OCI-LY3 (cell line): ENCODE results near the gene MGMT.

Experiments used
- H2AFZ ChIP-seq: fragments of 200-600, 300-600 bp; shearing (Covaris generic); 2 replicates; pipeline ENCODE4 v1.6.0; 2014; ENCODE audit warnings: antibody characterized with exemption, low read depth, low read length
- H3K27ac ChIP-seq: fragments of 200-600, 300-600 bp; sonication (generic); 2 replicates; pipeline ENCODE4 v1.5.1; 2014; ENCODE audit warnings: mild to moderate bottlenecking, low read length, moderate library complexity, mixed read lengths
- H3K27me3 ChIP-seq: fragments of 200-600, 300-600 bp; sonication (generic); 2 replicates; pipeline ENCODE4 v1.6.1; 2014; ENCODE audit warnings: low read depth, low read length, mixed read lengths
- H3K36me3 ChIP-seq: fragments of 200-600, 300-600 bp; sonication (generic); replicated peaks from 2 replicates; pipeline ENCODE3; 2014; ENCODE audit warnings: low read depth, low read length, mixed read lengths
- H3K4me1 ChIP-seq: fragments of 300-600, 200-600 bp; sonication (generic); 2 replicates; pipeline ENCODE4 v1.6.1; 2014; ENCODE audit warnings: low read length, mixed read lengths
- H3K4me2 ChIP-seq: fragments of 200-600, 300-600 bp; sonication (generic); 2 replicates; pipeline ENCODE4 v1.6.1; 2014; ENCODE audit warnings: low read length, mixed read lengths
- H3K4me3 ChIP-seq: fragments of 300-600, 200-600 bp; sonication (generic); 2 replicates; pipeline ENCODE4 v1.5.1; 2014; ENCODE audit warnings: antibody characterized with exemption, mild to moderate bottlenecking, low read length, moderate library complexity
- H3K79me2 ChIP-seq: fragments of 300-600, 200-600 bp; shearing (Covaris generic); 2 replicates; pipeline ENCODE4 v1.6.1; 2014; ENCODE audit warnings: mild to moderate bottlenecking, low read length, mixed read lengths
- H3K9ac ChIP-seq: fragments of 300-600, 200-600 bp; shearing (Covaris generic); 2 replicates; pipeline ENCODE4 v1.6.0; 2014; ENCODE audit warnings: mild to moderate bottlenecking, low read length, moderate library complexity
- H3K9me3 ChIP-seq: fragments of 200-600, 300-600 bp; shearing (Covaris generic); 2 replicates; pipeline ENCODE4 v1.6.1; 2014; ENCODE audit warnings: low read length, mixed read lengths; ENCODE audit not compliant: insufficient read depth
- H4K20me1 ChIP-seq: fragments of 200-600, 300-600 bp; sonication (generic); 2 replicates; pipeline ENCODE4 v1.6.1; 2016; ENCODE audit warnings: low read length, mixed read lengths; ENCODE audit not compliant: insufficient read depth
- EZH2phosphoT487 ChIP-seq: fragments of 200-600 bp; shearing (Covaris generic); IDR thresholded peaks from 2 replicates; pipeline ENCODE4 v1.6.1; 2018; ENCODE audit warnings: antibody characterized with exemption, mixed run types, low read depth
- TF ChIP-seq, protein P1 (sequence below): fragments of 200-600, 300-600 bp; sonication (generic); IDR thresholded peaks from 2 replicates; pipeline ENCODE4 v1.5.1; 2014; ENCODE audit warnings: antibody characterized with exemption, low read length, low read depth

The MGMT gene

DNA sequence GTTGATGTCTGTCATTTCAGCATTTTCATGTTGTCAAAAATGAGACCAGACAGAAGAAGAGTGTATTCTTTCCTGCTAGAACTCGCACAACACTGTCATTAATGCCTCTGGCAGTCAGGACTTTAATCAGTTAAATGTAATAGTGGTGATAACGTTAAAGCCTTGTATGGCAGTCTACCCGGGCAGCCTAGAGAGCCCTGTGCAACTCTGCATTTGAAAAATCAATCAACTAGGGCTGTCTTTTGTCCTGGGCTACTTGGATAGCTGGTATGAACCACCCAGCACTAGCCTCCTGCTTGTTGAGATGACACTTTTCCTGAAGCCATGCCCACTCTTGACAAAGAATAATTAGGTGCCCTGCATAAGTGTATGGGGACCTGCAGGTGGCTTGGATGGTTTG, 19.8 kb downstream of the MGMT start:
- Histone ChIP-seq H3K4me1 (no peaks in the 10 kb centered on the region), H3K36me3 (no peaks in the 10 kb centered on the region), H3K9me3 (no peaks in the 10 kb centered on the region), H3K27me3 (no peaks in the 10 kb centered on the region), H3K27ac (no peak overlapping the region), H3K4me2 (no peak overlapping the region), H2AFZ (no peak overlapping the region), H3K4me3 (no peak overlapping the region), H3K9ac (no peak overlapping the region), H3K79me2 (no peaks in the 10 kb centered on the region), H4K20me1 (no peaks in the 10 kb centered on the region)
- TF ChIP-seq EZH2phosphoT487, result no peak
- TF ChIP-seq, protein P1, sequence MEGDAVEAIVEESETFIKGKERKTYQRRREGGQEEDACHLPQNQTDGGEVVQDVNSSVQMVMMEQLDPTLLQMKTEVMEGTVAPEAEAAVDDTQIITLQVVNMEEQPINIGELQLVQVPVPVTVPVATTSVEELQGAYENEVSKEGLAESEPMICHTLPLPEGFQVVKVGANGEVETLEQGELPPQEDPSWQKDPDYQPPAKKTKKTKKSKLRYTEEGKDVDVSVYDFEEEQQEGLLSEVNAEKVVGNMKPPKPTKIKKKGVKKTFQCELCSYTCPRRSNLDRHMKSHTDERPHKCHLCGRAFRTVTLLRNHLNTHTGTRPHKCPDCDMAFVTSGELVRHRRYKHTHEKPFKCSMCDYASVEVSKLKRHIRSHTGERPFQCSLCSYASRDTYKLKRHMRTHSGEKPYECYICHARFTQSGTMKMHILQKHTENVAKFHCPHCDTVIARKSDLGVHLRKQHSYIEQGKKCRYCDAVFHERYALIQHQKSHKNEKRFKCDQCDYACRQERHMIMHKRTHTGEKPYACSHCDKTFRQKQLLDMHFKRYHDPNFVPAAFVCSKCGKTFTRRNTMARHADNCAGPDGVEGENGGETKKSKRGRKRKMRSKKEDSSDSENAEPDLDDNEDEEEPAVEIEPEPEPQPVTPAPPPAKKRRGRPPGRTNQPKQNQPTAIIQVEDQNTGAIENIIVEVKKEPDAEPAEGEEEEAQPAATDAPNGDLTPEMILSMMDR, result no peak

DNA sequence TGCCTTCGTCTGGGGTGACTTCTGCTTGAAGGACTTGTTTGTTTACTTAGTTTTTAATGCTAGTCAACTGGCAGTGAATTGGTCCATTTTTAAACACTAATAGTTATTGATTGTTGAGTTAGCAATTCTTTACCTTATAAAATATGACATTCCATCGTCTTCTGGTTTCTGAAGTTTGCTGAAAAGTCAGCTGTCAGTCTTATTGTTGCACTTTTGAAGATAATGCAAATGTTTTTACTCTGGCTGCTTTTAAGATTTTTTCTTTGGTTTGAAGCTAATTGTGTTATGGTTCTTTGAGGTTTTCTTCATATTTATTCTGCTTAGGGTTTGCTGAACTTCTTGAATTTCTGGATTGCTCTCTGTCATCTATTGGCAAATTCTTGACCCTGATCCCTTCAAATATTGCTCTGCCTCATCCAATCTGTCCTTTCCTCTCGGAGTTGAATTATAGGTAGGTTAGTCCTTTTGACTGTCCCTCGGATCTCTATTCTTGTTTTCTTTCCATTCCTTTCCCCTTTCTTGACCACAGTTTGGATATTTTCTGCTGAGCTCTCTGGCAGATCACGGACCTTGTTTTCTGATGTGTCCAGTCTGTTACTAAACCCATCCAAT, 24.2 kb downstream of the MGMT start:
- Histone ChIP-seq H3K79me2 (no peaks in the 10 kb centered on the region), H3K27ac (no peak overlapping the region), H3K4me1 (no peaks in the 10 kb centered on the region), H3K27me3 (no peaks in the 10 kb centered on the region), H3K36me3 (no peaks in the 10 kb centered on the region), H2AFZ (no peak overlapping the region), H3K4me2 (no peak overlapping the region), H3K9ac (no peak overlapping the region), H3K9me3 (no peaks in the 10 kb centered on the region), H3K4me3 (no peak overlapping the region), H4K20me1 (no peaks in the 10 kb centered on the region)
- TF ChIP-seq, protein P1, result no peak
- no peak for TF ChIP-seq EZH2phosphoT487

DNA sequence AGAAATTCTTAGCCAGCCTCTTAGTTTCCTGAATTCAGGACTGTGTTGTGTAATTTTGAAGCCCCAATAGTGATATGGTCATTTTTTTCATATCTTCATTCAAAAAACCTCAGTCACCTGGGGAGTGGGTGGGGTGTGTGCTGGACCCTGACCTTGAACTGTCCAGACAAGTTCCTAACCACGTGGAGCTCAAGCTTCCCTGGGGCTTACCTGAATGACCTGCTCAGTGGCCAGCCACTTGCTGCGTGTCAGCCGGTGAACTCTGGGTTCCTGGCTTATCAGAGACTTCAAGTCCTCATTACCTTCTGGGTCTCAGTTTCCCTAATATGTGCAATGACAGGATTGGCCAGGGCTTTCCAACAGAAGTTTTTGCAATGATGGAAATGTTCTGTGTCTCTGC, 27.1 kb downstream of the MGMT start:
- H3K9ac ChIP-seq, result no peak overlapping the region
- H3K4me2 ChIP-seq, result no peak overlapping the region
- no peak overlapping the region for H3K27ac ChIP-seq
- H3K4me1 ChIP-seq, result no peaks in the 10 kb centered on the region
- H3K4me3 ChIP-seq, result no peak overlapping the region
- H3K9me3 ChIP-seq, result no peaks in the 10 kb centered on the region
- H2AFZ ChIP-seq, result no peak overlapping the region
- H3K27me3 ChIP-seq, result no peaks in the 10 kb centered on the region
- H4K20me1 ChIP-seq, result no peaks in the 10 kb centered on the region
- no peaks in the 10 kb centered on the region for H3K79me2 ChIP-seq
- TF ChIP-seq, protein P1, result no peak
- no peak for TF ChIP-seq EZH2phosphoT487
- H3K36me3 ChIP-seq, result no peaks in the 10 kb centered on the region

DNA sequence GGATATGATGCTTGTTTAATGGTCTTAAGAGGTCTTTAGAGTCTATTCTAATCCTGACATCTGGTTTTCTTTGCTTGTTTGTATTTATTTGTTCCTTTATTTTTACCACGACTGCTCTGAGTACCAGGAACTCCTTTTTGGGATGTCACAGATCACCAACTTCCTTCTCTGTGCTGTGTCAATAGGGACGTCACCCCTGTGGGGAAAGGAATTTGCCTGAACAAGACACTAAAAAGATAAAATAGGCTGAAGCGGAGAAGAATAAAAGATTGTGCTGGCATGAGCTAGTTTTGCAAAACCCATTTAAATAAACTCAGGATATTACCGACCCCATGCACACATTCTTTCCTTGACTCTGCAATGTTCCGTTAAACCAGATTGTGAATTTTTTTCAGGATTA, 27.7 kb downstream of the MGMT start:
- TF ChIP-seq, protein P1, result no peak
- no peak for TF ChIP-seq EZH2phosphoT487
- no peak overlapping the region for H3K9ac ChIP-seq
- no peak overlapping the region for H3K27ac ChIP-seq
- no peaks in the 10 kb centered on the region for H4K20me1 ChIP-seq
- H3K4me1 ChIP-seq, result no peaks in the 10 kb centered on the region
- no peak overlapping the region for H3K4me2 ChIP-seq
- no peaks in the 10 kb centered on the region for H3K27me3 ChIP-seq
- no peak overlapping the region for H3K4me3 ChIP-seq
- no peaks in the 10 kb centered on the region for H3K79me2 ChIP-seq
- no peak overlapping the region for H2AFZ ChIP-seq
- H3K36me3 ChIP-seq, result no peaks in the 10 kb centered on the region
- H3K9me3 ChIP-seq, result no peaks in the 10 kb centered on the region
